ENCODE data around the gene ZNF492.

DNA sequence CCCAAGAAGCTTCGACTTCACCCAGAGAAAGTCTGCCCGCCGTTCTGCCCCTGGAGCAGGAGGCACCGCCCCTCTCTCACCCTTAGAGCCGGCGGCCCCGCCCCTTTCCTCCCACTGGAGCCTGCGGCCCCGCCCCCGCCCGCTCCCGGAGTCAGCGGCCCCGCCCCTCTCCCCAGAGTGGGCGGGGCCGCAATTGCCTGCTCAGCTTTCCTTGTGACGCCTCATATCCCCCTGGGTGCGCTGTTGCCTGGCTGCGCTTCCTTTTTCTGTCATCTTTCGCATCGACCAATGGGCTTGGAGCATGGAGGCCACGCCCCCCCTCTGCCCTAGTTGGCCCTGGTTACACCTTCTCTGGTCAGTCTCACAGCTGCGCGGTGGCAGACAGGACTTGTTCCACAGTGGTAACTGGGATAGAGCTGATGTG is 38.2 kb upstream of the ZNF492 start:
- TF ChIP-seq POLR2AphosphoS5 (IDR thresholded peaks at IDR 0.05; ENCODE audit: insufficient read depth in 1 of 2, low read depth in 1 of 2) = no peak
- TF ChIP-seq CTCF (IDR thresholded peaks at IDR 0.05) = no peak
